Amniotic stem cell (primary cell): Measurements from ENCODE around the gene GALE.
"Not testable (repeated sequence)": the region's sequence is repeated elsewhere in the genome, so short reads cannot be mapped to it uniquely, and the experiment has no call there.

ENCODE experiments used
- DNase-seq: peaks from one replicate; lab custom pipeline; 2025; lab: John Stamatoyannopoulos, UW

The GALE gene

DNA sequence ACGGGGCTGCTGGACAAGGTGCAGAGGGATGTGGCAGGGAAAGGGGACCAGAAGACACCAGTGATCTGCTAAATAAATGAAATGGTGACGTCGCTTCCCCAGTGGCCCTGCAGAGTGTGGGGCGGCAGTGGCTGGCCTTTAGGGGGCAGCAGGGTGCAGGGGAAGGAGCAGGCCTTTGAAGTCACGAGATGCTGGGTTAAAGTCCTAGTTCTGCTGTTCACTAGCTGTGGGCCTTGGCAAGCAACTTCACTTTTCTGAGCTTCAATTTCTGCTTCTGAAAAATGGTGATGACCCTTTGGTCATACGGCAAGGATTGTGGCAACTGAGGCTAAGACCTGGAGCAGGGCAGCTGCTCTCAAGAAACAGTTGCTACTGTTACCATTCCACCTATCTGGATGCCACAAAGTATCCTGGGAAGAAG is 9.2 kb upstream of the GALE start:
- no peak for DNase-seq

GRCh38 chr1:23807453-23807852 is 6.9 kb upstream of the GALE start:
- DNase-seq, result no peak

DNA sequence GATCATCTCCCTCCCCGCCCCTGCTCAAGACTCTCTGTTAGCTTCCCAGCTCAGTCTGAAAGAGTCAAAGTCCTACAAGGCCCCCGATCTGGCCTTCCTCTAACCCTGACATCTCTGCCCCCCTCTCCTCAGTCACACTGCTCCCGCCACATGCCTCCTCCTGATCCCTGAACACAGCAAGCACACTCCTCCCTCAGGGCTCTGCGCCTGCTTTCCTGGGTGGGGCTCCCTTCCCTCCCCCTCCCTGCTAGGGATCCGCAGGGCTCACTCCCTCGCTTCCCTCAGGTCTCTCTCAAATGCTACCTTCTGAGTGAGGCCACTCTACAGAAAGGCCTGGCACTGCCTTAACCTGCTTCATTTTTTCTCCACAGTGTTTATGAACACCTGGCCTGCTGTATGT is 5.7 kb upstream of the GALE start:
- DNase-seq, result no peak

DNA sequence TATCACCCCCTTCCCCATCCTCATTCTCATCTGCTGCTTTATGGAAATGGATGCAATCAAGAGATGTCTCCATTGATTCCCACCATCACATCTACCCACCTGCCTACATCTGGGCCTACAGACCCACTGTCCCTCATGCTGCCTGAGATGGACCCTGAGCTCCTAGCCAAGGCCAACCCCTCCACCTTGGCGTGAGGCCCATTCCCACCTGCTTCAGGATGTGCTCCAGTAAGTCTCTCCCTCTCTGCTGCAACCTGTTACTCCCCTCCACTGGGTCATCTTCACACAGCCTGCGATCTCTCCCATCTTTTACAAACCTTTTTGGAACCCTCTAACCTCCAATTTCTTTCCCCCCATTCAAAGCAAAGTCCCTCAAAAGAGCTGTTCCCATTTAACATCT is 4.5 kb upstream of the GALE start:
- no peak for DNase-seq

DNA sequence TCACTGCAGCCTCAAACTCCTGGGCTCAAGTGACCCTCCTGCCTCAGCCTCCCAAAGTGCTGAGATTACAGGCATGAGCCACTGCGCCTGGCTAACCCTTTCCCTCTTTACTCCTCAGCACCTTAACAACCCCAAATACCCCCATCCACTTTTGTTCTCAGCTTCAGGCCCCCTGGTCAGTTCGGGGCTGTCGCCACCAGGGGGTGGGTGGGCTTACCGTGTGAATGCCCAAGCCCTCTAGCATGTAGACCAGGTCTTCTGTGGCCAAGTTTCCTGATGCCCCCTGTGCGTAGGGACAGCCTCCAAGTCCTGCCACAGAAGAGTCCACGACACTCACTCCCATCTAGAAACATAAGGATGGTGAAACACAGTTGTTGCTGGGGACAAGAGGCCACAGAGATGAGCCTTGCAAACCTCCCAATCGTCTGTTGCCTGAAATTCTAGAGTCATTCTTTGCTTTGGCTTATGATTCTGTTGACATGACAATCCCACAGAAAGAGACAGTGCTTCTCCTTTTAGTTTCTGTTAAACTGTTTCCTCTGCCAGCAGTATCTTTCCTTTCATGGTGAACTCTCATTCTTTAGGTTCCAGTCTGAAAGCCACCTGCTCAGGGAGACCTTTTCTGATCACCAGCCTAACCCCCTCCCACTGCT is 3.8 kb upstream of the GALE start:
- DNase-seq, result no peak

DNA sequence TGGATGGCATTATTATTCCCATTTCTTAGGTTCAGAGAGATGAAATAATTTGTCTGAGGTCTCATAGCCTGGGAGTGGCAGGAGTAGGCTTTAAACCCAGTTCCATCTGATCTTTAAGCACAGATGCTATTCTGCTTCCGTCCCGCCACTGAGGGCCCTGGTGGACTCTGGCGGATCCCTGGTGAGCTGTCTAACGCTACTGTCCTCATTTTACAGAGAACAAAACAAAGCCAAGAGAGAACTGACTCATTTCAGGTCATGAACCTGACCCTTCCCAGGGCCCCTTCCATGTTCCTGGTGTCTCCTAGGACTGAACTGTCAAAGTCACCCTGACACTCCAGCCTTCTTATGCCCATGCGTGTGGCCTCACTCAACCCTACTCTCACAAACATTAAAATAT is 3.1 kb upstream of the GALE start:
- no peak for DNase-seq

DNA sequence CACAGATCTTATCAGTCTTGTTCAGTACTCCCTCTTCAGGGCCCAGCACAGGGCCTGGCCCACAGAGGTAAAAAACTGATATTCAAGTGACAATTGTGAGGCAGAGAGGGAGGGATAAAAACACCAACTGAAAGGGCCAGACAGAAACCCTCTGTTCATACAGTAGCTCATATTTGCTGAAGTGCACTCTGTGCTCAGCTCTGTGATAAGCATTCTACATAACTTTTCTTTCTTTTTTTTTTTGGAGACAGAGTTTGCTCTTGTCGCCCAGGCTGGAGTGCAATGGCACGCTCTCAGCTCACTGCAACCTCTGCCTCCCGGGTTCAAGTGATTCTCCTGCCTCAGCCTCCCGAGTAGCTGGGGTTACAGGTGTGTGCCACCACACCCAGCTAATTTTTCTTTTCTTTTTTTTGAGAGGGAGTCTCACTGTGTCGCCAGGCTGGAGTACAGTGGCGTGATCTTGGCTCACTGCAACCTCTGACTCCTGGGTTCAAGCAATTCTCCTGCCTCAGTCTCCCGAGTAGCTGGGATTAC is 2.3 kb upstream of the GALE start:
- not testable (repeated sequence) for DNase-seq

DNA sequence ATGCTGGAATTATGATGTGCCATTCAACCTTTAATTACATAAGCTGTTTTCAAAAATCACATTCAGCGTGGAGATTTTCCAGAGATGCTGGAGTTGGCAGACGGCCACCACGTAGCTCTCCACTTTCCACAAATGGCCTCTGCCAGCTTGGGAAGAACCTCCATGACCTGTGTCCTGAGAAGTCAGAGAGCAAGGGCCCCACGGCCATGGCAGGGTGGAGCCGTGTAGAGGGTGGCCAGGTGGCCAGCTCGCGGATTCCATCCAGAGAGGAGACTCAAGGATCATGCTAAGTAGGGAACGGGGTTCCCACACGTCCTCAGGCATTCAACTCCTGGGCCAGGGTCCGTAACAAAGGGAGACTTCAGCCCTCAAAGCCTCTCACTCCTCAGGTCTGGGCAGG is 1.3 kb upstream of the GALE start:
- DNase-seq, result no peak

- no peak for DNase-seq
These were observed 789 bp upstream of the GALE start for GRCh38 chr1:23801338-23801748.

DNA sequence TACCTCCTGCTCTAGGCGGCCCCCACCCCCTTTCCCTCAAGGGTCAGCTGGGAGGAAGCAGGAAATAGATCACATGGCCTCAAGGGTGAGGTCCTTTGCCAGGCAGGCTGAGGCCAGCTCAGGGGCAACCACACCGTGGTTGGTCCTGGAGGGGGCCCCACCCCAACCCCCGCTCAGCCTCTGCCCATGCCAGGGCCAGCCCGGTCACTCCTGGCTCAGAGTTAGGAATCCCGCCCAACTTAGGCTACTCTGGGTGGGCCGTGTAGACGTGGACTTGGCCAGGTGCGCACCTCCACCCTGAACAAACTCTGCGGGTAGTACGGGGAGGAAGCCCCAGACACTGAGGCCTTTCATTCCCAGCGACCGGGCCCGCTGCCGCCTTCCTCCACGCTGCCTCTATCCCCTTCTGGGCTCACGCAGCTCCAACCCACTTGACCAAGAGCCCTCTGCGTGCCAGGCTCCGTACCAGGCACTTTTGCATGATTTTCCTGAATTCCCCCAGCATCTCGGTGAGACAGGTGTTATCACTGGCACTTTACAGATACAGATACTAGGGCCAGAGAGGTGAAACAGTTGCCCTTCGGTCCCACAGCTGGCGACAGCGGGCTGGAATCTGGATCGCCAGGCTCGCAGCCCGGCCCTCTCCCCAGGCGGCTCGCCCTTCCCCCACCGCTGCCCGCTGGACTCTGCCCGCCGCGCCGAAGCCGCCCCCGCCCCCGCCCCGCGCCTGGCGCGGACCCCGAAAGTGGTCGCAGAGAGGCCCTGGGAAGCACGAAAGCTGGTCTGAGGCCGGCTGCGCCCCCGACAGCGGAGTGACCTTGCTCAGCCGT is 769 bp downstream of the GALE start:
- no peak for DNase-seq

DNA sequence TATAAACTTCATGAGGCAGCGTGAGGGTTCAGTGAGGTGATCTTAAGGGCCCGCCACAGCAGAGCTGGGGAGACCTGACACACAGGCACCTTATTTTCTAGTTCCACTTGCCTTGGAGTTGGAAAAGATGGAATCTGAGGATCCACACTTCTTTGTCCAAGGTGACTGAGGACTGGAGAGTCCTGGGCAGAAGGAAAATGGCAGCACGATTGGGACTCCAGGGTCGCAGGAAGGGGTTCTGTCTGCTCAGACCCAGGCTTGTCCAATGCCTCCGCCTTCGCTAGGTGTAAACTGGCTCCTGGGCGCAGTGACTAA is 1.3 kb downstream of the GALE start:
- no peak for DNase-seq

DNA sequence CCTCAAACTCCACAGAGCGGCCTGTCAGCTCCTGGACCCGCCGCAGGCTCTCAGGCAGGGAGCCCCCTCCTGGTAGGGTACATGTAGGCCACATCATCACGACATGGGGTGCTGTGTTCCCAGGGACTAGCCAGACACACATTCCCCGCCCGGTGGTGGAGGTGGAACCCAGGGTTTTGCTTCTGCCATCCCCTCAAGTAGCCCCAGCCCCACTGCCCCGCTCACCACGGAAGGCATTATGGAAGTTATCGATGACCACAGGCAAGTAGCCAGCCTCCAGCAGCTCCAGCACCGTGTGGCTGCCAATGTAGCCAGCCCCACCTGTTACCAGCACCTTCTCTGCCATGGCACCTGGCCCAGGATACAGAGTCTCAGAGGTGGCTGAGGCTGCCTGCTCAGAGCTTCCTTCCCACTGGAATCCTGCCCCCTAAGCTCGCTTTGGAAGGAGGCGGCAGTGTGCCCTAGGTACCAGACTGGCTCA is 1.9 kb downstream of the GALE start:
- no peak for DNase-seq

- DNase-seq, result no peak
These were observed 2.8 kb downstream of the GALE start for GRCh38 chr1:23797478-23798448.

DNA sequence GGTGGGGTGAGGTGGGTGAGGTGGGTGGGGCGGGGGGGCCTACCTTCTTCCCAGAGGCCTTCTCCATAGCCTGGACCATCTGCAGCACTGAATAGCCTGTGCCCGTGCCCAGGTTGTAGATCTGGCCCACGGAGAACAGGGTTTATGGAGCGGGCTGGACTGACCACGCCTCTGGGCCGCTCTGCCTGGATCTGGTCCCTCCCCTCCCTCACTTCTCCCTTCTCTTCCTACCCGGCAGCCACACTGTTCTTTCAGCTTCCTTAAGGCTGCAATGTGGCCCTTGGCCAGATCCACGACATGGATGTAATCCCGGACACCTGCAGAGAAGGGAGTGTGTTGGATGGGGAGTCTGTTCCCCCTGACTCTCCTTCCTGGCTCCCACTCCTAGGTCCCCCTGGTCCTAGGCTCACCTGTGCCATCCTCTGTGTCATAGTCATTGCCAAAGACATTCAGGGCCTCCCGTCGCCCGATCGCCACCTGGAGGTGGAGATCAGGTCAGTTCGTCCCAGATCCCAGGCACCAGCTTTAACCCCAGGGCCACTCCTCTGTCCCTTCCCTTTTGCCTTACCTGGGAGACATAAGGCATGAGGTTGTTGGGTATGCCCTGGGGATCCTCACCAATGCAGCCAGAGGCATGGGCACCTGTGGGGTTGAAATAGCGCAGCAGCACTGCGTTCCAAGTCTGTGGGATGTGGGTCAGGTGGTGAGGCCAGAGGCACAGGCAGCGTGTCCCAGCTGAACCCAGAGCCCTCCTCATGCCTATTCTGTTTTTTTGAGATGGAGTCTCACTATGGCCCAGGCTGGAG is 3.9 kb downstream of the GALE start:
- DNase-seq, result no peak

GRCh38 chr1:23795676-23796465 is 4.7 kb downstream of the GALE start:
- DNase-seq, result no peak

- DNase-seq, result not testable (repeated sequence)
These were observed 5.8 kb downstream of the GALE start for GRCh38 chr1:23794732-23795182.

- DNase-seq, result no peak
These were observed 6.5 kb downstream of the GALE start for GRCh38 chr1:23793861-23794731.

DNA sequence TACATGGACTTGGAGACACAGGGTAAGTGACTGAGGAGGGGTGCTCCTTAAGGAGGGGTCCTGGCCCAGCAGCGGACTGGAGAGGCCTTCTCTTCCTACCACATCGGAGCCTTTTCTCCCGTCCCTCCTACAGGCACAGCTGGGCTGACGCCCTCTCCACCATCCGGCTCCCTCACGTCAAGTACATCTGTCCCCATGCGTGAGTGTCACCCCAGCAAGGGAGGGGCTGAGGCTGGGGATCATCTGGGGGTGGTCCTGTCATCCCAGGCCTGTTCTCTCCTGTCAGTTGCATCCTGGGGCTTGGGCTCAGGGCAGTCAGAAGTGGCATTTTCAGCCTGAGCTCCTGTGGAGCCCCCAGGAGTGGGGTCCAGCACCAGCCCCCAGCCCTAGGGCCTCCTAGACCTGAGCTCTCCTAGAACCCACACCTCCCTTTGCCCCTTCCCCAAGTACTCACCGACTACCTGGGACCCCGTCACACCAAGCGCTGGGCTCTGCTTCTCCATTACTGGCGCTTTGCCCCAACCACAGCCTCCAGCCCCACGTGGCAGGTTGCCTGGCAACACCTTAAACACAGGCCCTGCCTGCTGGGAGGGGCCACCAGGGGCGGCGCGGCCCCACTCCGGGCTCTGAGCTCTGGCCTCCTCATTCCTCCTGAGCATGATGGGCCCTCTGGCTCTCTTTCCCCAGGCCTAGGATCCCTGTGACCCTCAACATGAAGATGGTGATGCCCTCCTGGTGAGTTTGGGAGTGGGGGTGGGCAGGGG is 7.4 kb downstream of the GALE start:
- no peak for DNase-seq
